Activated CD8-positive, alpha-beta T cell treated with anti-CD3 and anti-CD28 coated beads for 36 hours (primary cell): ENCODE data around the gene DHDH. TPM values are rescaled to one million over a fixed set of nuclear protein-coding genes. Genes with fewer than 3 reads are reported as not detected.
A peak's percentile ranks its signal among the peaks of the same experiment; 100 is the strongest.

Experiments
- ATAC-seq: fragments of 200-7000 bp; cut with Tn5 transposase; one replicate; pipeline ENCODE4 v1.10.0; 2021; ENCODE audit warnings: mild to moderate bottlenecking, moderate library complexity
- CTCF ChIA-PET: fragments of 350-600 bp; sonication (Branson Sonifier 250); formaldehyde crosslinking; loops from one replicate; lab custom pipeline; 2021; ENCODE audit warnings: antibody characterized with exemption; lab: Charles Lee
- POLR2A ChIA-PET: fragments of 350-600 bp; sonication (Branson Sonifier 250); formaldehyde crosslinking; loops from one replicate; lab custom pipeline; 2021; ENCODE audit warnings: antibody characterized with exemption; lab: Charles Lee
- DNase-seq: peaks from one replicate; pipeline ENCODE4 v3.0.0-alpha.2; 2020
- H3K27ac Mint-ChIP-seq: one replicate; pipeline ENCODE4 v1.8.0; 2021; ENCODE audit warnings: mild to moderate bottlenecking, mixed read lengths
- H3K27me3 Mint-ChIP-seq: one replicate; pipeline ENCODE4 v1.8.0; 2021; ENCODE audit warnings: mixed read lengths
- H3K36me3 Mint-ChIP-seq: one replicate; pipeline ENCODE4 v1.8.0; 2021; ENCODE audit warnings: low read depth, mixed read lengths
- H3K4me1 Mint-ChIP-seq: one replicate; pipeline ENCODE4 v1.8.0; 2021; ENCODE audit warnings: low read depth, mixed read lengths
- H3K4me3 Mint-ChIP-seq: one replicate; pipeline ENCODE4 v1.8.0; 2021; ENCODE audit warnings: mild to moderate bottlenecking, moderate library complexity, mixed read lengths
- H3K9me3 Mint-ChIP-seq: one replicate; pipeline ENCODE4 v1.8.0; 2021; ENCODE audit warnings: mixed read lengths
- CTCF ChIP-seq: fragments of 200-600 bp; IDR thresholded peaks from one replicate; pipeline ENCODE4 v1.8.0; 2022; ENCODE audit warnings: antibody characterized with exemption, mild to moderate bottlenecking
- intact Hi-C: fragments of 100-400 bp; cut with micrococcal nuclease; formaldehyde crosslinking; loops from one replicate; pipeline ENCODE4 v1.10.0; 2022
- total RNA-seq, 2 experiments: library from RNA; stranded (reverse); gene quantifications; one replicate each; pipeline ENCODE4 v1.2.3, GENCODE V29; 2021

The DHDH gene
- total RNA-seq, 2 experiments from 2014 or later: 1.4 to 2.8 TPM

DNA sequence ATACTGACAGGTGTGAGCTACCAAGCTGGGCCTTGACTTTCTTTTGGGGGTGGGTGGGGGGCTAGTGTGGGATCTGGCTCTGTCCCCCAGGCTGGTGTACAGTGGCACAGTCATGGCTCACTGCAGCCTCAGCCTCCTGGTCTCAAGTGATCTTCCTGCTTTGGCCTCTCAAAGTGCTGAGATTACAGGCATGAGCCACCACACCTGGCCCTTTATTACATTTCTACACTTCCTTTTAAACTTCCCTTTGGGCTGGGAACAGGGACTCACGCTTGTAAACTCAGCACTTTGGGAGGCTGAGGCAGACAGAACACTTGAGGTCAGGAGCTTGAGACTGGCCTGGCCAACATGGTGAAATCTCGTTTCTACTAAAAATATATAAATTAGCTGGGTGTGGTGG is 43.6 kb downstream of the DHDH start:
- H3K9me3 Mint-ChIP-seq: no peaks in the 10 kb centered on the region
- ATAC-seq (no peak), DNase-seq (no peak)
- H3K27ac Mint-ChIP-seq: no peak overlapping the region
- peaks cover 17% of the 10 kb centered on the region for H3K4me1 Mint-ChIP-seq
- ChIA-PET POLR2A (interaction anchor here (3.1 to 4.9 kb wide), 2 partner anchors 10 to 15 kb away, joined by 8 to 36 read pairs; partner anchors contain the start of gene FTL), CTCF (interaction anchor here (1.5 to 10.0 kb wide), 7 partner anchors 10 to 189 kb away, joined by 3 to 101 read pairs (median 6); partner anchors contain the start of genes BAX, GYS1 and RUVBL2)
- TF ChIP-seq CTCF: no peak
- no peak overlapping the region for H3K4me3 Mint-ChIP-seq
- no peaks in the 10 kb centered on the region for H3K27me3 Mint-ChIP-seq
- H3K36me3 Mint-ChIP-seq: peaks cover 28% of the 10 kb centered on the region
- intact Hi-C loops: no loop called here

GRCh38 chr19:48982280-48982679 is 48.8 kb downstream of the DHDH start:
- Mint-ChIP-seq H3K36me3 (peaks cover 41% of the 10 kb centered on the region), H3K27ac (no peak overlapping the region), H3K4me1 (peaks cover 22% of the 10 kb centered on the region), H3K27me3 (no peaks in the 10 kb centered on the region), H3K9me3 (no peaks in the 10 kb centered on the region), H3K4me3 (no peak overlapping the region)
- ATAC-seq: no peak
- CTCF ChIA-PET: interaction anchor here (0.6 to 10.0 kb wide), 4 partner anchors 11 to 17 kb away, joined by 3 to 101 read pairs (median 5); partner anchors contain the start of genes GYS1 and RUVBL2
- intact Hi-C loops: no loop called here
- POLR2A ChIA-PET: interaction anchor here (1.4 kb wide), 1 partner anchor 11 kb away, joined by 6 read pairs; the partner anchor contains the start of genes GYS1 and RUVBL2
- no peak for TF ChIP-seq CTCF
- no peak for DNase-seq

GRCh38 chr19:48985711-48986110 is 52.2 kb downstream of the DHDH start:
- intact Hi-C loops: no loop called here
- Mint-ChIP-seq H3K27ac (no peak overlapping the region), H3K36me3 (peaks cover 47% of the 10 kb centered on the region), H3K4me1 (peaks cover 19% of the 10 kb centered on the region), H3K27me3 (no peaks in the 10 kb centered on the region), H3K4me3 (no peak overlapping the region), H3K9me3 (no peaks in the 10 kb centered on the region)
- ChIA-PET CTCF (interaction anchor here (2.2 kb wide), 1 partner anchor 15 kb away, joined by 11 read pairs; no protein-coding TSS in a partner anchor), POLR2A (no interaction called here)
- ATAC-seq (no peak), DNase-seq (no peak)
- TF ChIP-seq CTCF: no peak

DNA sequence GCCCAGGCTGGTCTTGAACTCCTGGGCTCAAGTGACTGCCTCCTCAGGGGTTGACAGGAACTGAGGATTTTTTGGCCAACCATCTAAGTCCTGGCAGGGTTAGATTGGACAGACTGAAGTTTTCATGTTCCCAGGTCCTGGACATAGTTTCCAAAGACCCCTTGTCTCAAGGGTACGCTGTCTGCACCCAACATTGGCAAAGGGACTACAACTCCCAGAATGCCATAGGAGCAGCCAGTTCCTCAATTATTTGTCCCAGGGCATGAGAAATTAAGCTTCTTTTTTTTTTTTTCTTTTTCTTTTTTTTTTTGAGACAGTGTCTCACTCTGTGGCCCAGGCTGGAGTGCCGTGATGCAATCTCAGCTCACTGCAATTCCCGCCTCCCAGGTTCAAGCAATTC is 52.7 kb downstream of the DHDH start:
- peaks cover 51% of the 10 kb centered on the region for H3K36me3 Mint-ChIP-seq
- H3K4me1 Mint-ChIP-seq: peaks cover 23% of the 10 kb centered on the region
- no peak for DNase-seq
- TF ChIP-seq CTCF: no peak
- H3K27ac Mint-ChIP-seq: no peak overlapping the region
- H3K9me3 Mint-ChIP-seq: no peaks in the 10 kb centered on the region
- ATAC-seq: no peak
- H3K4me3 Mint-ChIP-seq: no peak overlapping the region
- intact Hi-C loops: no loop called here
- ChIA-PET CTCF (interaction anchor here (1.8 to 2.2 kb wide), 2 partner anchors 12 to 16 kb away, joined by 4 to 11 read pairs; no protein-coding TSS in a partner anchor), POLR2A (interaction anchor here (1.0 to 1.3 kb wide), 3 partner anchors 10 to 108 kb away, joined by 3 read pairs; no protein-coding TSS in a partner anchor)
- no peaks in the 10 kb centered on the region for H3K27me3 Mint-ChIP-seq

DNA sequence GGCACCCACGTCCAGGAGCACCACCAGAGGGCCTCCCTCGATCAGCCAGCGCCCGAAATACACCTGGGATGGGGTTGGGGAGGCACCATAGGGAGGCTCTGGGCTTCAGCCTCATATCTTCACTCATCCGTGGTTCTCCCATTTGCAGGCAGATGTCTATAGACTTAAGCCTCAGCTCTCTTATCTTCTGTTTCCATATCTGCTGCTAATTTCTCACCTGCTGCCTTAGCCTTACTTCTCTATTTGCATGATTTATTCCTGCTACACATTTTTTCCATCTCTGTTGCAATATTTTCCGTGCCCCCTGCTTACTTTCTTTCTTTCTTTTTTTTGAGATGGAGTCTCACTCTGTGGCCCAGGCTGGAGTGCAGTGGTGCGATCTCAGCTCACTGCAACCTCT is 53.8 kb downstream of the DHDH start:
- ATAC-seq: peak; percentile 44
- H3K4me3 Mint-ChIP-seq: no peak overlapping the region
- CTCF ChIA-PET: interaction anchor here (1.8 to 2.2 kb wide), 2 partner anchors 11 to 17 kb away, joined by 4 to 11 read pairs; no protein-coding TSS in a partner anchor
- no peak for TF ChIP-seq CTCF
- DNase-seq: no peak
- H3K36me3 Mint-ChIP-seq: peaks cover 46% of the 10 kb centered on the region
- POLR2A ChIA-PET: interaction anchor here (1.0 to 1.3 kb wide), 2 partner anchors 8 to 21 kb away, joined by 3 read pairs; no protein-coding TSS in a partner anchor
- no peaks in the 10 kb centered on the region for H3K9me3 Mint-ChIP-seq
- H3K4me1 Mint-ChIP-seq: peaks cover 29% of the 10 kb centered on the region
- intact Hi-C loops: no loop called here
- H3K27me3 Mint-ChIP-seq: no peaks in the 10 kb centered on the region
- peak overlapping the region; percentile 70 for H3K27ac Mint-ChIP-seq
